ENCODE measurements around the gene LTBP1.

Gene LTBP1

GRCh38 chr2:33197198-33197938 lies 250.6 kb downstream of the LTBP1 start:
- Histone ChIP-seq H3K9me3 (ENCODE audit: control insufficient read depth, insufficient read depth, low read length) (no peaks in the 10 kb centered on the region), H3K27me3 (ENCODE audit: control insufficient read depth, low read length) (no peaks in the 10 kb centered on the region), H3K9me2 (replicated peaks; ENCODE audit: control insufficient read depth, low read length) (no peaks in the 10 kb centered on the region), H3K79me2 (ENCODE audit: control insufficient read depth, low read length) (no peaks in the 10 kb centered on the region), H3K4me3 (ENCODE audit: low read length) (no peak overlapping the region), H3F3A (ENCODE audit: control insufficient read depth, insufficient read depth) (0 out of 2 replicates have a peak, but pooled peaks cover 4% of the 10 kb centered on the region), H4K20me1 (ENCODE audit: control insufficient read depth, insufficient read depth, low read depth, low read length) (no peaks in the 10 kb centered on the region), H3K27ac (ENCODE audit: low read depth, low read length) (no peak overlapping the region), H3K4me2 (ENCODE audit: low read length) (no peak overlapping the region), H3K36me3 (ENCODE audit: control insufficient read depth, low read length) (peaks cover 40% of the 10 kb centered on the region), H3K4me1 (ENCODE audit: control insufficient read depth, low read length) (no peaks in the 10 kb centered on the region)
- TF ChIP-seq CTCF (IDR thresholded peaks at IDR 0.05; ENCODE audit: low read depth, low read length, poor library complexity, severe bottlenecking) (no peak), EZH2phosphoT487 (IDR thresholded peaks at IDR 0.05; ENCODE audit: borderline replicate concordance, low read length) (no peak)

DNA sequence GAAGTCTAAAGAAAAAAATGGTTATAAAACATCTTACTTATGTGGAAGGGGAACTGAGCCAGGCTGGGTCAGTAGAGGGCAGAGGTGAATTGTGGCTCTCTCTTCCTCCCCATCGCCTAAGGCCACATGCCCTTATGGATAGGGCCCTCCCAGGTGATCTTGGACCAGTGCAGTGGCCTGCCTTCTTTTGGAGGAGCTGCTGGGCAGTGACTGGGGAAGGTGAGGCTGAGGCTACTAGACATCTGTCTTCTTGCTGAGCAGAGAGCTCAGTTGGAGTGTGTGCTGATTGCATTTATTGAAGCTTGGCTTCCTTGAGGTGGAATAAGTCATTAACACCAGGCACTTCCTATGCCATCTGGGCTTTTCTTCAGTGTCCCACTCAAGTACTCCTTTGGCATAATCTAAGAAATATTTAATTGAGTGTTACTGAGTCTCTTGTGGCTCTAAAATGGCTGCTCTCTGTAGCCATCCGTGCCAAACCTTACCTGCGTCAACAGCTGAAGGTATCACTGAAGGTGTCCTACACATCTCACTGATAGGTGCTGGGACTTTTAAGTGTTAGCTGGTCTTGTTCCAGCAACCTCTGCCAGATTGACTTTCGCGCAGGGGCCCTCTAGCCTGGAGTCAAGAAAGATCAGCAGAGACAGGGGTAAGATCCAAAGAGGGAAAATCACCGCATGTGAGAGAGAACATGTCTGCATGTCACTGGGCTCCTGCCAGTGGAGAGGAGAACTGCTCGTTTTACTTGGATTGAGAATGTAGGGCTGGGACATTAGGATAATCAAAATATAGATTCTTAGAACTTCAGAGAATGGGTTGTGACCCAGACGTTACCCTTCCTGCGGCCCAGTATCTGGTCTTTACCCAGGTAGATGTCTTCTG lies 256.1 kb downstream of the LTBP1 start:
- no peaks in the 10 kb centered on the region for H3K9me2 ChIP-seq (replicated peaks; ENCODE audit: control insufficient read depth, low read length)
- H3K4me3 ChIP-seq (ENCODE audit: low read length) = no peak overlapping the region
- H3K4me1 ChIP-seq (ENCODE audit: control insufficient read depth, low read length) = peaks cover 22% of the 10 kb centered on the region
- H3K36me3 ChIP-seq (ENCODE audit: control insufficient read depth, low read length) = peaks cover 23% of the 10 kb centered on the region
- H3F3A ChIP-seq (ENCODE audit: control insufficient read depth, insufficient read depth) = 0 out of 2 replicates have a peak, but pooled peaks cover 4% of the 10 kb centered on the region
- H3K9me3 ChIP-seq (ENCODE audit: control insufficient read depth, insufficient read depth, low read length) = no peaks in the 10 kb centered on the region
- no peak overlapping the region for H3K27ac ChIP-seq (ENCODE audit: low read depth, low read length)
- no peaks in the 10 kb centered on the region for H3K79me2 ChIP-seq (ENCODE audit: control insufficient read depth, low read length)
- no peak overlapping the region for H3K4me2 ChIP-seq (ENCODE audit: low read length)
- TF ChIP-seq EZH2phosphoT487 (IDR thresholded peaks at IDR 0.05; ENCODE audit: borderline replicate concordance, low read length) (no peak), CTCF (IDR thresholded peaks at IDR 0.05; ENCODE audit: low read depth, low read length, poor library complexity, severe bottlenecking) (no peak)
- H4K20me1 ChIP-seq (ENCODE audit: control insufficient read depth, insufficient read depth, low read depth, low read length) = no peaks in the 10 kb centered on the region
- no peaks in the 10 kb centered on the region for H3K27me3 ChIP-seq (ENCODE audit: control insufficient read depth, low read length)

- H3K27ac ChIP-seq (ENCODE audit: low read depth, low read length) = no peak overlapping the region
- peaks cover 24% of the 10 kb centered on the region for H3K36me3 ChIP-seq (ENCODE audit: control insufficient read depth, low read length)
- no peaks in the 10 kb centered on the region for H4K20me1 ChIP-seq (ENCODE audit: control insufficient read depth, insufficient read depth, low read depth, low read length)
- no peak overlapping the region for H3K4me2 ChIP-seq (ENCODE audit: low read length)
- H3K4me3 ChIP-seq (ENCODE audit: low read length) = no peak overlapping the region
- H3K4me1 ChIP-seq (ENCODE audit: control insufficient read depth, low read length) = peaks cover 22% of the 10 kb centered on the region
- no peaks in the 10 kb centered on the region for H3K27me3 ChIP-seq (ENCODE audit: control insufficient read depth, low read length)
- TF ChIP-seq CTCF (IDR thresholded peaks at IDR 0.05; ENCODE audit: low read depth, low read length, poor library complexity, severe bottlenecking) (no peak), EZH2phosphoT487 (IDR thresholded peaks at IDR 0.05; ENCODE audit: borderline replicate concordance, low read length) (no peak)
- H3K9me3 ChIP-seq (ENCODE audit: control insufficient read depth, insufficient read depth, low read length) = no peaks in the 10 kb centered on the region
- no peaks in the 10 kb centered on the region for H3K79me2 ChIP-seq (ENCODE audit: control insufficient read depth, low read length)
- H3F3A ChIP-seq (ENCODE audit: control insufficient read depth, insufficient read depth) = 0 out of 2 replicates have a peak, but pooled peaks cover 4% of the 10 kb centered on the region
- no peaks in the 10 kb centered on the region for H3K9me2 ChIP-seq (replicated peaks; ENCODE audit: control insufficient read depth, low read length)
These were observed 258.2 kb downstream of the LTBP1 start for GRCh38 chr2:33204945-33205344.

Data from DOHH2 (cell line).